Esophagus muscularis mucosa (tissue), 4 donors: Measurements from ENCODE around the gene RNF157. TPM values are rescaled to one million over a fixed set of nuclear protein-coding genes. Genes with fewer than 3 reads are reported as not detected.

Experiments
- DNase-seq: peaks from one replicate; pipeline ENCODE4 v3.0.0-alpha.2; 2017; ENCODE audit errors: extremely low spot score
- H3K27ac ChIP-seq, 4 donors: fragments of 200-600 bp; sonication (generic); replicated peaks in 1 of 4; 1 replicate in 3 of 4; 2 replicates in 1 of 4; pipeline ENCODE4 v1.5.1; 2016 to 2019; ENCODE audit warnings: mild to moderate bottlenecking in 1 of 4
- H3K27me3 ChIP-seq, 4 donors: fragments of 200-600 bp; sonication (generic); one replicate each; pipeline versions ENCODE4 v1.5.1 to v1.6.0; 2016 to 2019
- H3K36me3 ChIP-seq, 4 donors: fragments of 200-600 bp; sonication (generic); one replicate each; pipeline ENCODE4 v1.5.1; 2016 to 2019
- H3K4me1 ChIP-seq, 4 donors: fragments of 200-600 bp; sonication (generic); one replicate each; pipeline ENCODE4 v1.5.1; 2016 to 2019
- H3K4me3 ChIP-seq, 4 donors: fragments of 200-600 bp; sonication (generic); 1 replicate in 2 of 4; 2 replicates in 2 of 4; pipeline ENCODE4 v1.5.1; 2016 to 2019; ENCODE audit warnings: mild to moderate bottlenecking in 4 of 4, moderate library complexity in 1 of 4
- H3K9me3 ChIP-seq, 4 donors: fragments of 200-600 bp; sonication (generic); 1 replicate in 3 of 4; 2 replicates in 1 of 4; pipeline ENCODE4 v1.5.1; 2016 to 2019
- EP300 ChIP-seq: sonication (generic); formaldehyde crosslinking; IDR thresholded peaks from one replicate; pipeline ENCODE4 v1.6.1; 2017; ENCODE audit warnings: antibody characterized with exemption
- POLR2A ChIP-seq: fragments of 450-650 bp; IDR thresholded peaks from one replicate; pipeline ENCODE4 v1.6.1; 2017; ENCODE audit warnings: antibody characterized with exemption, moderate library complexity, mild to moderate bottlenecking, low read depth
- POLR2AphosphoS5 ChIP-seq, 2 donors: sonication (generic); formaldehyde crosslinking; IDR thresholded peaks; one replicate each; pipeline ENCODE4 v1.6.1; 2017; ENCODE audit warnings: antibody characterized with exemption in 2 of 2
- WGBS: methylation state at CpG from one replicate; pipeline ENCODE4 v1.1.5; 2018; 5-methylcytosine and 5-hydroxymethylcytosine counted together
- intact Hi-C: fragments of 100-400 bp; cut with DNase I; formaldehyde crosslinking; loops from one replicate; pipeline ENCODE4 v1.15.1; 2023
- total RNA-seq, 4 donors: library from RNA; depleted of rRNA; stranded (reverse); fragments of >200 nt; gene quantifications; one replicate each; pipeline versions ENCODE4 v1.1.0 to v1.2.1, GENCODE V29; 2016
- TF ChIP-seq, protein P1 (sequence below), 3 experiments: fragments of 200-600 bp in 2 of 3; fragments of 450-650 bp in 1 of 3; sonication (generic) in 2 of 3; IDR thresholded peaks; one replicate each; pipeline ENCODE4 v1.5.1; 2017 to 2019; ENCODE audit warnings: antibody characterized with exemption in 3 of 3, mild to moderate bottlenecking in 2 of 3, moderate library complexity in 1 of 3

RNF157 gene
- total RNA-seq, 4 donors from 2014 or later = 2.1 to 8.1 (median 4.8) TPM

DNA sequence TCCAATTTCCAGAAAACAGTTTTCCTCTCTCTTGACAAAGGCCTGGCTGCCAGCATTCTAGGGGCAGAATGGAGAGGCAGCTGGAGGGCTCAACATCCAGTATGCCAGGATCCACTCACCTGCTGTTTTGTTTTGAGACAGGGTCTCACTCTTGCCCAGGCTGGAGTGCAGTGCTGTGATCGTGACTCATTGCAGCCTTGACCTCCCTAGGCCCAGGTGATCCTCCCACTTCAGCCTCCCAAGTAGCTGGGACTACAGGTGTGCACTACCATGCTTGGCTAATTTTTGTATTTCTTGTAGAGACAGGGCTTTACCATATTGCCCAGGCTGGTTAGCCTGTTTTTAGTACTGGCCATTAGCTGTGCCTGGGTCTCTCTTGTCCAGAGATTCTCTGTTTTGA, 70.2 kb downstream of the RNF157 start:
- Histone ChIP-seq H3K36me3 (no peaks in the 10 kb centered on the region), H3K4me3 (no peak overlapping the region), H3K27ac (no peak overlapping the region), H3K27me3 (no peaks in the 10 kb centered on the region), H3K4me1 (no peaks in the 10 kb centered on the region), H3K9me3 (no peaks in the 10 kb centered on the region)
- 100% methylated on average over 1 of the region's 1 CpG for WGBS
- intact Hi-C loops = no loop called here
- TF ChIP-seq POLR2AphosphoS5 (IDR thresholded peaks at IDR 0.05) (no peak), EP300 (no peak), POLR2A (no peak)
- TF ChIP-seq, protein P1, sequence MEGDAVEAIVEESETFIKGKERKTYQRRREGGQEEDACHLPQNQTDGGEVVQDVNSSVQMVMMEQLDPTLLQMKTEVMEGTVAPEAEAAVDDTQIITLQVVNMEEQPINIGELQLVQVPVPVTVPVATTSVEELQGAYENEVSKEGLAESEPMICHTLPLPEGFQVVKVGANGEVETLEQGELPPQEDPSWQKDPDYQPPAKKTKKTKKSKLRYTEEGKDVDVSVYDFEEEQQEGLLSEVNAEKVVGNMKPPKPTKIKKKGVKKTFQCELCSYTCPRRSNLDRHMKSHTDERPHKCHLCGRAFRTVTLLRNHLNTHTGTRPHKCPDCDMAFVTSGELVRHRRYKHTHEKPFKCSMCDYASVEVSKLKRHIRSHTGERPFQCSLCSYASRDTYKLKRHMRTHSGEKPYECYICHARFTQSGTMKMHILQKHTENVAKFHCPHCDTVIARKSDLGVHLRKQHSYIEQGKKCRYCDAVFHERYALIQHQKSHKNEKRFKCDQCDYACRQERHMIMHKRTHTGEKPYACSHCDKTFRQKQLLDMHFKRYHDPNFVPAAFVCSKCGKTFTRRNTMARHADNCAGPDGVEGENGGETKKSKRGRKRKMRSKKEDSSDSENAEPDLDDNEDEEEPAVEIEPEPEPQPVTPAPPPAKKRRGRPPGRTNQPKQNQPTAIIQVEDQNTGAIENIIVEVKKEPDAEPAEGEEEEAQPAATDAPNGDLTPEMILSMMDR (IDR thresholded peaks at IDR 0.05) = no peak
- DNase-seq = no peak

DNA sequence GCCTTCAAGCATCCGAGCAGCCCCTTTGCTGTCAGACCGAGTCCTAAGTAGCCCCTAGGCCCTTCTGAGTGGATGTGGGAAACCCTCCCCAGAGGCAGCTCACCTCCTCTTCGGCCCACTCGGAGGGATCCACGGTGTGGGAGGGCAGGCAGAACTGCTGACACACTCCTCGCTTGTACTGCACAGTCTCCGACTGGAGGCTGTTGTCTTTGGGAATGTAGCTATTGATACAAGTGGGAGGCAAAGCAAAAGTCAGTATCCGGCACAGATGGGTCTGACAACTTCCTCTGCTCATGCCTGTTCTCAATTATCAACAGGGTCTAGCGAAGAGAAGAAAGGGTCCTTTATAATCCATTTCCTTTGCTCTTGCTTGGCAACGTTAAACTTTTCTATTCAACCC, 73.4 kb downstream of the RNF157 start:
- TF ChIP-seq POLR2AphosphoS5 (IDR thresholded peaks at IDR 0.05) (no peak), EP300 (no peak), POLR2A (no peak)
- TF ChIP-seq, protein P1 (IDR thresholded peaks at IDR 0.05) = no peak
- intact Hi-C loops = no loop called here
- Histone ChIP-seq H3K4me3 (no peak overlapping the region), H3K27me3 (no peaks in the 10 kb centered on the region), H3K4me1 (no peaks in the 10 kb centered on the region), H3K9me3 (no peaks in the 10 kb centered on the region), H3K27ac (no peak overlapping the region), H3K36me3 (no peaks in the 10 kb centered on the region)
- 88% methylated on average over 10 of the region's 10 CpGs for WGBS
- no peak for DNase-seq

DNA sequence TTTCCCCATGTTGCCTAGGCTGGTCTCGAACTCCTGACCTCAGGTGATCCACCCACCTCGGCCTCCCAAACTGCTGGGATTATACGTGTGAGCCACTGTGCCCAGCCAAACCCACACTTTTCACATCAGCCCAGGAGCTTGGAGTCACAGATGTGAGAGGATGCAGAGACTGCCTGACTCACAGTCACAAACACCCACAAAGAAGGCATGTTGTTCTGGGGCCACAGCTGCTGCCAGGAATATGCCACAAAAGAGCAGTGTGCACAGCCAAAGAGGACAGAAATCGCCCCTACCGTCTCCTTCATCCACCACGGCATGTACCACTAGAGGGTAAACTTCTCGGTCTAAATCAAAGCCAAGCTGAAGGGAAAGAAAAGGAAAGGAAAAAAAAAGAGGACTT, 74.1 kb downstream of the RNF157 start:
- 80% methylated on average over 7 of the region's 7 CpGs for WGBS

DNA sequence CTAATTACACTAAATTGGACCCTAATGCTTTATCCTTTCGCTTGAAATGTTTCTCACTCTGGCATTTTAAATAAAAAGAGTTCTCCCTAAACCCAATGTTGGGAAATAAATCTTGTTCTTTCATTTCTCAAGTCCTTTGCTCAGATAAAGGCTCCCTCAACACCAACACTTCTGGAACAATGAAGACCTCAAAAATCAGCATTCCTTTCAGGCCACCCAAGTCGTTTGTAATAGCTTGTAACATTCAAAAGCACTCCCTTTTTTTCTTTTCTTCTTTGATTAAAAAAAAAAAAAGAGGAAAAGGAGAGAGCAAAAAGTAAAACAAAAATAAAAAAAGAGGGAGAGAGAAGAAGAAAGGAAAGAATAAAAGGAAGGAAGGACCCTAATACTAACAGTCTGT, 76.0 kb downstream of the RNF157 start:
- Histone ChIP-seq H3K27ac (no peak overlapping the region), H3K36me3 (peaks cover 0 to 4% (median 0%) of the 10 kb centered on the region in 4 donors), H3K4me1 (no peaks in the 10 kb centered on the region), H3K9me3 (no peaks in the 10 kb centered on the region), H3K4me3 (no peak overlapping the region), H3K27me3 (no peaks in the 10 kb centered on the region)
- WGBS = 75% methylated on average over 2 of the region's 2 CpGs
- no peak for DNase-seq
- TF ChIP-seq POLR2A (no peak), EP300 (no peak), POLR2AphosphoS5 (IDR thresholded peaks at IDR 0.05) (no peak)
- TF ChIP-seq, protein P1 (IDR thresholded peaks at IDR 0.05) = no peak
- intact Hi-C loops = no loop called here

More for the DNA sequence above, 74.1 kb downstream of the RNF157 start:
- no peak for DNase-seq
- Histone ChIP-seq H3K4me1 (no peaks in the 10 kb centered on the region), H3K36me3 (no peaks in the 10 kb centered on the region), H3K4me3 (no peak overlapping the region), H3K27me3 (no peaks in the 10 kb centered on the region), H3K27ac (no peak overlapping the region), H3K9me3 (no peaks in the 10 kb centered on the region)
- intact Hi-C loops = no loop called here
- TF ChIP-seq, protein P1 (IDR thresholded peaks at IDR 0.05) = no peak
- no peak for TF ChIP-seq EP300
- no peak for TF ChIP-seq POLR2AphosphoS5 (IDR thresholded peaks at IDR 0.05)
- TF ChIP-seq POLR2A = no peak

DNA sequence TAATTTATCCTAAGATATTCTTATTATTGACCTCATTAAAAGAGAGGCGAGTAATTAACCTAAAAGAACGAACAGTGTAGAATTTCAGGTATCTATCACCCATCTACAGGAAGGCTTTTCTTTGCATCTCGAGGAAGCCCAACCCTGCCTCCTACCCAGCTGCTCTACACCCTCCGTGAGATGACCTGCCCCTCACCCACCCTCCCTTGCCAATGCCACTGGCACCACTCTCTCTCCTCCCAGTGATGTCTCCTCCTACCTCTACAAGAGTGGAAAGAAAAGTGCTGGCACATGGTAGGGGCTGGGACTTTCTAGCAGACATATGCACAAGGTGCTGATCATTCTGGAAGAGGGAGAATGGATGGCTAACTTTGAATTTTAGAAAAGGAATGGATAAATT, 76.4 kb downstream of the RNF157 start:
- 93% methylated on average over 4 of the region's 4 CpGs for WGBS
- intact Hi-C loops = no loop called here
- H3K27ac ChIP-seq = no peak overlapping the region
- no peaks in the 10 kb centered on the region for H3K9me3 ChIP-seq
- TF ChIP-seq EP300 (no peak), POLR2A (no peak), POLR2AphosphoS5 (IDR thresholded peaks at IDR 0.05) (no peak)
- TF ChIP-seq, protein P1 (IDR thresholded peaks at IDR 0.05) = no peak
- H3K36me3 ChIP-seq = peaks cover 0 to 4% (median 0%) of the 10 kb centered on the region in 4 donors
- H3K4me3 ChIP-seq = no peak overlapping the region
- H3K4me1 ChIP-seq = no peaks in the 10 kb centered on the region
- H3K27me3 ChIP-seq = no peaks in the 10 kb centered on the region
- no peak for DNase-seq
